NCI-H146 (cell line): ENCODE measurements around the gene RPS6KL1.
"Not testable (repeated sequence)": the region's sequence is repeated elsewhere in the genome, so short reads cannot be mapped to it uniquely, and the experiment has no call there.

Experiments used
- DNase-seq: peaks from one replicate; lab custom pipeline; 2025; lab: John Stamatoyannopoulos, UW

Gene RPS6KL1

GRCh38 chr14:74935360-74935680 is 12.3 kb upstream of the RPS6KL1 start:
- DNase-seq = no peak

- DNase-seq = no peak
These were observed 11.7 kb upstream of the RPS6KL1 start for GRCh38 chr14:74934476-74935359.

GRCh38 chr14:74934041-74934440 is 11.0 kb upstream of the RPS6KL1 start:
- no peak for DNase-seq

GRCh38 chr14:74932936-74933335 is 9.9 kb upstream of the RPS6KL1 start:
- DNase-seq = not testable (repeated sequence)

GRCh38 chr14:74932401-74932901 is 9.4 kb upstream of the RPS6KL1 start:
- DNase-seq = no peak

- DNase-seq = not testable (repeated sequence)
These were observed 8.7 kb upstream of the RPS6KL1 start for GRCh38 chr14:74931744-74932143.

- DNase-seq = no peak
These were observed 6.2 kb upstream of the RPS6KL1 start for GRCh38 chr14:74929242-74929641.

- DNase-seq = no peak
These were observed 4.2 kb upstream of the RPS6KL1 start for GRCh38 chr14:74927225-74927624.

GRCh38 chr14:74924061-74924460 is 1.0 kb upstream of the RPS6KL1 start:
- DNase-seq = no peak

- no peak for DNase-seq
These were observed 891 bp downstream of the RPS6KL1 start for GRCh38 chr14:74921987-74922751.

GRCh38 chr14:74921053-74921620 is 1.9 kb downstream of the RPS6KL1 start:
- DNase-seq = no peak

- no peak for DNase-seq
These were observed 2.8 kb downstream of the RPS6KL1 start for GRCh38 chr14:74920281-74920680.

GRCh38 chr14:74919421-74920165 is 3.5 kb downstream of the RPS6KL1 start:
- no peak for DNase-seq

GRCh38 chr14:74918380-74918779 is 4.7 kb downstream of the RPS6KL1 start:
- DNase-seq = no peak

GRCh38 chr14:74917646-74918081 is 5.4 kb downstream of the RPS6KL1 start:
- DNase-seq = no peak

GRCh38 chr14:74917178-74917543 is 5.9 kb downstream of the RPS6KL1 start:
- DNase-seq = no peak

GRCh38 chr14:74915826-74916225 is 7.2 kb downstream of the RPS6KL1 start:
- no peak for DNase-seq

GRCh38 chr14:74915426-74915825 is 7.6 kb downstream of the RPS6KL1 start:
- no peak for DNase-seq

GRCh38 chr14:74913986-74914573 is 9.0 kb downstream of the RPS6KL1 start:
- peak; percentile 7 for DNase-seq

- DNase-seq = no peak
These were observed 9.6 kb downstream of the RPS6KL1 start for GRCh38 chr14:74913393-74913910.

GRCh38 chr14:74912801-74913200 is 10.3 kb downstream of the RPS6KL1 start:
- DNase-seq = no peak
